Measurements from ENCODE around the gene WAPL.

Gene WAPL

GRCh38 chr10:86461963-86462804 is 59.4 kb downstream of the WAPL start:
- DNase-seq: no peak
- no peak for TF ChIP-seq GATA1 (IDR thresholded peaks at IDR 0.05; ENCODE audit: low read depth, low read length)
- TF ChIP-seq POLR2A (IDR thresholded peaks at IDR 0.05; ENCODE audit: low read length): no peak

- DNase-seq: no peak
- no peak for TF ChIP-seq GATA1 (IDR thresholded peaks at IDR 0.05; ENCODE audit: low read depth, low read length)
- TF ChIP-seq POLR2A (IDR thresholded peaks at IDR 0.05; ENCODE audit: low read length): no peak
Measured at GRCh38 chr10:86451604-86451960, 70.0 kb downstream of the WAPL start.

- no peak for DNase-seq
- TF ChIP-seq GATA1 (IDR thresholded peaks at IDR 0.05; ENCODE audit: low read depth, low read length) (no peak), POLR2A (IDR thresholded peaks at IDR 0.05; ENCODE audit: low read length) (no peak)
Measured at GRCh38 chr10:86450806-86451603, 70.6 kb downstream of the WAPL start.

GRCh38 chr10:86449926-86450558 is 71.5 kb downstream of the WAPL start:
- TF ChIP-seq POLR2A (IDR thresholded peaks at IDR 0.05; ENCODE audit: low read length) (no peak), GATA1 (IDR thresholded peaks at IDR 0.05; ENCODE audit: low read depth, low read length) (no peak)
- no peak for DNase-seq

- TF ChIP-seq GATA1 (IDR thresholded peaks at IDR 0.05; ENCODE audit: low read depth, low read length) (no peak), POLR2A (IDR thresholded peaks at IDR 0.05; ENCODE audit: low read length) (no peak)
Measured at GRCh38 chr10:86447432-86447831, 74.2 kb downstream of the WAPL start.

GRCh38 chr10:86446987-86447386 is 74.6 kb downstream of the WAPL start:
- no peak for DNase-seq
- TF ChIP-seq POLR2A (IDR thresholded peaks at IDR 0.05; ENCODE audit: low read length) (no peak), GATA1 (IDR thresholded peaks at IDR 0.05; ENCODE audit: low read depth, low read length) (no peak)

More at GRCh38 chr10:86447432-86447831, 74.2 kb downstream of the WAPL start:
- DNase-seq: no peak

- TF ChIP-seq POLR2A (IDR thresholded peaks at IDR 0.05; ENCODE audit: low read length): no peak
- DNase-seq: peak in 1 of 2 experiments; percentile 10
Measured at GRCh38 chr10:86446440-86446839, 75.2 kb downstream of the WAPL start.

- DNase-seq: no peak
- TF ChIP-seq POLR2A (IDR thresholded peaks at IDR 0.05; ENCODE audit: low read length): no peak
- TF ChIP-seq GATA1 (IDR thresholded peaks at IDR 0.05; ENCODE audit: low read depth, low read length): no peak
Measured at GRCh38 chr10:86443936-86444335, 77.7 kb downstream of the WAPL start.

GRCh38 chr10:86443069-86443468 is 78.5 kb downstream of the WAPL start:
- TF ChIP-seq POLR2A (IDR thresholded peaks at IDR 0.05; ENCODE audit: low read length) (no peak), GATA1 (IDR thresholded peaks at IDR 0.05; ENCODE audit: low read depth, low read length) (no peak)
- no peak for DNase-seq

GRCh38 chr10:86440874-86441843 is 80.4 kb downstream of the WAPL start:
- DNase-seq: no peak
- TF ChIP-seq POLR2A (IDR thresholded peaks at IDR 0.05; ENCODE audit: low read length) (no peak), GATA1 (IDR thresholded peaks at IDR 0.05; ENCODE audit: low read depth, low read length) (no peak)

- TF ChIP-seq POLR2A (IDR thresholded peaks at IDR 0.05; ENCODE audit: low read length) (no peak), GATA1 (IDR thresholded peaks at IDR 0.05; ENCODE audit: low read depth, low read length) (no peak)
- peak; percentile 36 to 52 for DNase-seq
Measured at GRCh38 chr10:86439544-86439943, 82.0 kb downstream of the WAPL start.

GRCh38 chr10:86438091-86438749 is 83.4 kb downstream of the WAPL start:
- DNase-seq: no peak
- TF ChIP-seq GATA1 (IDR thresholded peaks at IDR 0.05; ENCODE audit: low read depth, low read length) (no peak), POLR2A (IDR thresholded peaks at IDR 0.05; ENCODE audit: low read length) (no peak)

GRCh38 chr10:86437447-86437846 is 84.1 kb downstream of the WAPL start:
- no peak for DNase-seq
- no peak for TF ChIP-seq GATA1 (IDR thresholded peaks at IDR 0.05; ENCODE audit: low read depth, low read length)
- no peak for TF ChIP-seq POLR2A (IDR thresholded peaks at IDR 0.05; ENCODE audit: low read length)
